Body of pancreas (tissue), 4 donors: ENCODE measurements around the gene ZNF205. TPM values are rescaled to one million over a fixed set of nuclear protein-coding genes. Genes with fewer than 3 reads are reported as not detected.
"Not testable (repeated sequence)": the region's sequence is repeated elsewhere in the genome, so short reads cannot be mapped to it uniquely, and the experiment has no call there.

ENCODE experiments used
- ATAC-seq: fragments of 150-250 bp; one replicate; pipeline ENCODE4 v1.9.1; 2016
- DNase-seq, 4 donors: peaks; one replicate each; pipeline ENCODE4 v3.0.0-alpha.2; 2019
- H3K27ac ChIP-seq, 4 donors: fragments of 200-600 bp; sonication (generic); 1 replicate in 3 of 4; 2 replicates in 1 of 4; pipeline versions ENCODE4 v1.5.1 to v1.6.1; 2016 to 2019; ENCODE audit warnings: mild to moderate bottlenecking in 1 of 4, mixed read lengths in 1 of 4, moderate library complexity in 1 of 4
- H3K27me3 ChIP-seq, 2 donors: fragments of 200-600 bp; sonication (generic); one replicate each; pipeline ENCODE4 v1.6.0; 2016; ENCODE audit warnings: mild to moderate bottlenecking in 1 of 2
- H3K36me3 ChIP-seq, 2 donors: fragments of 200-600 bp; sonication (generic); replicated peaks in 1 of 2; 2 replicates each; pipeline ENCODE4 v1.5.1; 2016; ENCODE audit warnings: low read depth in 2 of 2; ENCODE audit not compliant: insufficient read depth in 1 of 2
- H3K4me1 ChIP-seq: fragments of 200-600 bp; sonication (generic); one replicate; pipeline ENCODE4 v1.6.0; 2016
- H3K4me3 ChIP-seq, 2 donors: fragments of 200-600 bp; sonication (generic); 1 replicate in 1 of 2; 2 replicates in 1 of 2; pipeline ENCODE4 v1.5.1; 2016 to 2019
- H3K9me3 ChIP-seq, 3 donors: fragments of 200-600 bp; sonication (generic); 1 replicate in 2 of 3; 2 replicates in 1 of 3; pipeline ENCODE4 v1.5.1; 2016
- CTCF ChIP-seq, 7 experiments: fragments of 450-650 bp in 4 of 7; fragments of 200-600 bp in 3 of 7; sonication (generic) in 3 of 7; IDR thresholded peaks; one replicate each; pipeline ENCODE4 v1.5.1; 2016 to 2019; ENCODE audit warnings: antibody characterized with exemption in 7 of 7
- POLR2A ChIP-seq, 3 donors: fragments of 450-650 bp; IDR thresholded peaks; one replicate each; pipeline ENCODE4 v1.6.1; 2016; ENCODE audit warnings: antibody characterized with exemption in 3 of 3, mild to moderate bottlenecking in 2 of 3
- WGBS, 2 donors: methylation state at CpG; one replicate each; pipeline ENCODE4 v1.1.5; 2017; 5-methylcytosine and 5-hydroxymethylcytosine counted together
- intact Hi-C: fragments of 100-400 bp; cut with DNase I; formaldehyde crosslinking; loops from one replicate; pipeline ENCODE4 v1.15.1; 2023
- small RNA-seq: library from RNA; depleted of rRNA; stranded (forward); fragments of <200 nt; gene quantifications from one replicate; pipeline ENCODE3, GENCODE V24; 2016
- total RNA-seq, 2 donors: library from RNA; depleted of rRNA; stranded (reverse); fragments of >200 nt; gene quantifications; one replicate each; pipeline ENCODE4 v1.1.0, GENCODE V29; 2016

The ZNF205 gene
- total RNA-seq, 2 donors from 2014 or later = 14.2 to 20.0 TPM

- peaks cover 21% of the 10 kb centered on the region for H3K4me1 ChIP-seq
- intact Hi-C loops = no loop called here
- no peaks in the 10 kb centered on the region for H3K9me3 ChIP-seq
- H3K27ac ChIP-seq = no peak overlapping the region
- peaks cover 0 to 26% of the 10 kb centered on the region in 2 donors for H3K27me3 ChIP-seq
- 0% methylated on average over 1 of the region's 1 CpG for WGBS, 2 donors
- no peak overlapping the region for H3K4me3 ChIP-seq
- TF ChIP-seq POLR2A (IDR thresholded peaks at IDR 0.05) (no peak), CTCF (IDR thresholded peaks at IDR 0.05) (no peak)
- ATAC-seq (no peak), DNase-seq (no peak)
- no peaks in the 10 kb centered on the region for H3K36me3 ChIP-seq
These were observed 54.1 kb downstream of the ZNF205 start for GRCh38 chr16:3166505-3166886.

DNA sequence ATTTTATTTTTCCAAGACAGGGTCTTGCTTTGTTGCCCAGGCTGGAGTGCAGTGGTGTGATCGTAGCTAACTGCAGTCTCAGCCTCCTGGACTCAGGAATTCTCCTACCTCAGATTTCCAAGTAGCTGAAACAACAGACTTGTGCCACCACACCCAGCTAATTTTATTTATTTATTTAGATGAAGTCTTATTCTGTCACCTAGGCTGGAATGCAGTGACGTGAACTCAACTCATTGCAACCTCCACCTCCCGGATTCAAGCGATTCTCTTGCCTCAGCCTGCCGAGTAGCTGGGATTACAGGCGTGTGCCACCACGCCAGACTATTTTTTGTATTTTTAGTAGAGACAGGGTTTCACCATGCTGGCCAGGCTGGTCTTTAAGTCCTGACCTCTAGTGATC lies 56.3 kb downstream of the ZNF205 start:
- peaks cover 21% of the 10 kb centered on the region for H3K4me1 ChIP-seq
- intact Hi-C loops, H3K36me3 ChIP-seq, H3K4me3 ChIP-seq, H3K9me3 ChIP-seq, DNase-seq, ATAC-seq, H3K27ac ChIP-seq: not testable (repeated sequence)
- peaks cover 4 to 44% of the 10 kb centered on the region in 2 donors for H3K27me3 ChIP-seq
- WGBS, 2 donors = 72% methylated on average over 7 of the region's 7 CpGs

Small RNA genes within 50 kb of the gene (small RNA-seq; reads per million reads assigned to genes)
- not detected for gene RNU1-22P

Other genes with a start within 250 kb of the ZNF205 start
- gene FLYWCH2, start 229.4 kb upstream of the ZNF205 start, total RNA-seq = 10 to 100 TPM; 23.6 to 49.1 TPM
- gene FLYWCH1, start 200.7 kb upstream of the ZNF205 start, total RNA-seq = 10 to 100 TPM; 24.6 to 53.7 TPM
- 1 to 10 TPM in 1 of 2 donors, not detected in 1; 6.3 TPM for gene KREMEN2, start 148.3 kb upstream of the ZNF205 start, total RNA-seq
- 10 to 100 TPM in 1 of 2 donors, 1 to 10 TPM in 1; 8.8 to 13.2 TPM for gene PAQR4, start 143.2 kb upstream of the ZNF205 start, total RNA-seq
- under 1 TPM in 1 of 2 donors, not detected in 1; 0.26 TPM for gene PKMYT1, start 132.1 kb upstream of the ZNF205 start, total RNA-seq
- 10 to 100 TPM in 1 of 2 donors, 1 to 10 TPM in 1; 4.7 to 11.2 TPM for gene CLDN9, start 99.7 kb upstream of the ZNF205 start, total RNA-seq
- under 1 TPM; 0.33 to 0.78 TPM for gene CLDN6, start 94.4 kb upstream of the ZNF205 start, total RNA-seq
- gene TNFRSF12A, start 92.2 kb upstream of the ZNF205 start, total RNA-seq = 100 to 1,000 TPM; 132 to 229 TPM
- gene HCFC1R1, start 88.6 kb upstream of the ZNF205 start, total RNA-seq = 10 to 100 TPM in 1 of 2 donors, 1 to 10 TPM in 1; 6.9 to 15.3 TPM
- gene THOC6, start 88.6 kb upstream of the ZNF205 start, total RNA-seq = 10 to 100 TPM; 11.7 to 21.8 TPM
- gene BICDL2, start 75.6 kb upstream of the ZNF205 start, total RNA-seq = 100 to 1,000 TPM; 132 to 357 TPM
- under 1 TPM; under 0.01 to 0.99 TPM for gene MMP25, start 66.0 kb upstream of the ZNF205 start, total RNA-seq
- 100 to 1,000 TPM; 184 to 238 TPM for gene IL32, start 46.9 kb upstream of the ZNF205 start, total RNA-seq
- not detected for gene ZSCAN10, start 13.3 kb upstream of the ZNF205 start, total RNA-seq
- gene ZNF213, start 22.4 kb downstream of the ZNF205 start, total RNA-seq = 10 to 100 TPM; 12.5 to 21.4 TPM
- gene OR1F1, start 75.6 kb downstream of the ZNF205 start, total RNA-seq = not detected
- gene ZNF200, start 122.6 kb downstream of the ZNF205 start, total RNA-seq = 1 to 10 TPM; 2.0 to 7.0 TPM
- gene MEFV, start 144.0 kb downstream of the ZNF205 start, total RNA-seq = under 1 TPM; 0.78 to 0.99 TPM
- 10 to 100 TPM; 19.8 to 31.1 TPM for gene ZNF263, start 170.9 kb downstream of the ZNF205 start, total RNA-seq
- 1 to 10 TPM; 2.6 to 4.6 TPM for gene TIGD7, start 192.8 kb downstream of the ZNF205 start, total RNA-seq
- 10 to 100 TPM; 12.9 to 15.3 TPM for gene ZNF75A, start 192.9 kb downstream of the ZNF205 start, total RNA-seq
- not detected for gene OR2C1, start 243.3 kb downstream of the ZNF205 start, total RNA-seq